ENCODE data around the gene ACOXL.

The ACOXL gene

DNA sequence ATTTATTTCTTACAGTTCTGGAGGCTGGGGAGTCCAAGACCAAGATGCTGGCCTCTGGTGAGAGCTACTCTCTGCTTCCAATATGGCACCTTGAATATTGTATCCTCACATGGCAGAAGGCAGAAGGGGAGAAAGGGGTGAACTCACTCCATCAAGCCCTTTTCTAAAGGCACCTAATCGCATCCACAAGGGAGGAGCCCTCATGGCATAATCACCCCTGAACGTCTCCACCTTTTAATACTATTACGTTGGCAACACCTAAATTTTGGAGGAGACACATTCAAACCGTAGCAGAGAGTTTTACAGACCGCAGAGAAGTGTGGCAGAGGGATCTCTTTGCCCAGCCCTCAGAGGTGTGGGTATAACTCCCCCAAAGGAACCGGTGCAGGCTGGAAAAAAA, 245.8 kb downstream of the ACOXL start:
- CTCF ChIA-PET = no interaction called here
- no peak for DNase-seq (ENCODE audit: low spot score)
- POLR2A ChIA-PET (ENCODE audit: low non-redundant PET) = no interaction called here
- TF ChIP-seq, protein P1, sequence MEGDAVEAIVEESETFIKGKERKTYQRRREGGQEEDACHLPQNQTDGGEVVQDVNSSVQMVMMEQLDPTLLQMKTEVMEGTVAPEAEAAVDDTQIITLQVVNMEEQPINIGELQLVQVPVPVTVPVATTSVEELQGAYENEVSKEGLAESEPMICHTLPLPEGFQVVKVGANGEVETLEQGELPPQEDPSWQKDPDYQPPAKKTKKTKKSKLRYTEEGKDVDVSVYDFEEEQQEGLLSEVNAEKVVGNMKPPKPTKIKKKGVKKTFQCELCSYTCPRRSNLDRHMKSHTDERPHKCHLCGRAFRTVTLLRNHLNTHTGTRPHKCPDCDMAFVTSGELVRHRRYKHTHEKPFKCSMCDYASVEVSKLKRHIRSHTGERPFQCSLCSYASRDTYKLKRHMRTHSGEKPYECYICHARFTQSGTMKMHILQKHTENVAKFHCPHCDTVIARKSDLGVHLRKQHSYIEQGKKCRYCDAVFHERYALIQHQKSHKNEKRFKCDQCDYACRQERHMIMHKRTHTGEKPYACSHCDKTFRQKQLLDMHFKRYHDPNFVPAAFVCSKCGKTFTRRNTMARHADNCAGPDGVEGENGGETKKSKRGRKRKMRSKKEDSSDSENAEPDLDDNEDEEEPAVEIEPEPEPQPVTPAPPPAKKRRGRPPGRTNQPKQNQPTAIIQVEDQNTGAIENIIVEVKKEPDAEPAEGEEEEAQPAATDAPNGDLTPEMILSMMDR (conservative IDR thresholded peaks at IDR 0.05; ENCODE audit: low read depth) = no peak
- H3K27ac ChIP-seq = no peak overlapping the region

DNA sequence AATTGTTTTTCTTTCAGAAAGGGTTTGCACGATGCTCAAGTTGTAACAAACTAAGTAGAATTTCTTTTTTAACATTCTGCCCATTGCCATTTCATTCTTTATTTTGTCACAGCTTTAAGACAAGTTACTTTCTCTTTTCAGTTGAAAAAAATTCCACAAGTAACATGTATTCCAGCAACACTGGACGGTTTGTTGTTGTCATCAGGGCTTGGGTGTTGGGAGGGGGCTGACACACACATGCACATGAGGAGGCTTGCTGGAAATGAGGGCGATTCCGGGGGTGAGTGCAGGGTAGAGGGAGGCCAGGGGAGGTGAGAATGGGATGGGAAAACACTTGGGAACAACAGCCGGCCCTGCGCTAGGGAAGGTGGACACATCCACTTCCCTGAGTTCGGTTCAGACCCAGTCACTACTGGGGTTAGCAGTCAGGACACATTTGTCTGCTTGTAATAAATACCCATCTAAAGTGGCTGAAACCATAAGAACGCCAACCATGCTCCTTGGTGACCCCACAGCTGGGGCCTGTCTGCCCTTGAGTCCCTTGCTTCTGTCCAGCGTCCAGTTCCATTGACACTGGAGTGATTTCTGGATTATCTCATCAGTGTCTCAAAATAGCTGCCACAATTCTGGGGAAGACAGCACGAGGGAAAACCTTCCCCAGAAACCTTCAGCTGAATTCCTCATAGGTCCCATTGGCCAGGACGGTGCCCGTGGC, 246.5 kb downstream of the ACOXL start:
- TF ChIP-seq, protein P1 (conservative IDR thresholded peaks at IDR 0.05; ENCODE audit: low read depth) = no peak
- ChIA-PET CTCF (no interaction called here), POLR2A (ENCODE audit: low non-redundant PET) (no interaction called here)
- no peak for DNase-seq (ENCODE audit: low spot score)
- H3K27ac ChIP-seq = no peak overlapping the region

DNA sequence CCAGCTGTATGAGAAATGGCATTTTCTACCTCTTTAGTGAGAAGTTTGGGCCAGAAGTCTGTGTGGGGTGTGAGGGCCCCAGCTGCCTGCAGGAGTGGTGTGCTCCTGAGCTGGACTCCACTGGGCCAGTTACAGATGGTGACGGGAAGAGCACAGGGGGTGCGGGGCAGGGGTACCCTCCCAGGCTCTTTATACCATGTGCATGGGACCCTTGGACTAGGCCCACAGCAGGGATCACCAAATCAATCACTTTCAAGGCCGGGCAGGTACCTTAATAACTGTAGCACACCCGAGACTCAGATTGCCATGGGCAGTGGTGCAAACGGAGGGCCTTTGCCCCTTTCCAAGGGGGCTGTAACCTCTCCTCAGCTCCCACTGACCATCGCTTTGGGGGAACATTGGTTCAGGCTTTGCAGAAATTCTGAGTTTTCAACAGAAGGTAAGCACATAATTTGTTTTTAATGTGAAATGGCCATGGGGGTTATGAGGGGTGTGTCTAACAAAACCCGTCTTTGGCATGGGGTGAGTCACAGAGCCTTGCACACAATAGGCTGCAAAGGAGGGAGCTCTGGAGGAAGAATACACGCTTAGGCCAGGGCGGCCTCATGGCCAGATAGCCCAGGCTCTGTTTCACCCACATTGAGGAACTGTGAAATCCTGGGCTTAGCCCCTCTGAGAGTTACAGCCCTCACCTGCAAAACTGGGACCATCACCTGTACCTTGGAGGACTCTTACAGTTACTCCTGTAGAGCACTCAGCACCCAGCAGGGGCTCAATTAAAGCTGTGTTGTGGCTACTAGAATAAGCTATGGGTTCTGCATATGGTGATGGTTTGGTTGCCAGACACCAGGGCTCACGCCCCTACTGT, 247.3 kb downstream of the ACOXL start:
- TF ChIP-seq, protein P1 (conservative IDR thresholded peaks at IDR 0.05; ENCODE audit: low read depth) = no peak
- POLR2A ChIA-PET (ENCODE audit: low non-redundant PET) = no interaction called here
- CTCF ChIA-PET = no interaction called here
- peak; percentile 12 for DNase-seq (ENCODE audit: low spot score)
- H3K27ac ChIP-seq = no peak overlapping the region

DNA sequence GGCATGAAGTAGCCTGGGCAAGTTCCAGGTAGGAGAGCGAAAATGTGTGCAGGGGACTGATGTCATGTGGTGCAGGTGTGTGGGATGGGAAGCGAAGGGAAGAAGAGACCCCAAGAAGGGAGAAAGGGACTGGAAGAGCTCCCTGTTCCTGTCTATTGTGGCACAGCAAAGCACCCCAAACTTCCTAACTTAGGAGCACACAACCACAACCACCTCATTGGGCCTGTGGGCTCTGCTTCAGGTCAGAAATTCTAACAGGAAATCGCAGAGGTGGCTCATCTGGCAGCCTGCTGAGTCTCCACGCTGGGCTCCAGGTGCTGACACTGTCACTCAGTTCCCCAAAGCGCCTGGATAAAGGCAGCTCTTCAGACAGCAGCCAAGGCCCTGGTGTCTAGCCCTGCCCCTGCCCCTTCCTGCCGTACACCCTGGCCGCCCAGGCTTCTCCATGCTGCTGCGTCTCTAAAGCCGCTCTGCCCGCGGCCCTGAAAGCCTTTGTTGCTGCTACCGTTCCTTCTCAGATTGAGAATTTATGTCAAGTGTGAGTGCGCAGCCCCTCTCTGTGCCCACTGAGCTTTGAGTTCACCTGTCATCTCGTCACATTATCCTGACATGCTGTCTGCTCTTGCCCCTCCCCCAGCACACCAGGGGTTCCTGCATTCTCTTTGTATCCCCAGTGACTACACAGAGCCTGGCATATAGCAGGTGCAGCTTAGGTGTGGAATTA, 248.1 kb downstream of the ACOXL start:
- no peak for DNase-seq (ENCODE audit: low spot score)
- ChIA-PET CTCF (no interaction called here), POLR2A (ENCODE audit: low non-redundant PET) (no interaction called here)
- TF ChIP-seq, protein P1 (conservative IDR thresholded peaks at IDR 0.05; ENCODE audit: low read depth) = no peak
- no peak overlapping the region for H3K27ac ChIP-seq

DNA sequence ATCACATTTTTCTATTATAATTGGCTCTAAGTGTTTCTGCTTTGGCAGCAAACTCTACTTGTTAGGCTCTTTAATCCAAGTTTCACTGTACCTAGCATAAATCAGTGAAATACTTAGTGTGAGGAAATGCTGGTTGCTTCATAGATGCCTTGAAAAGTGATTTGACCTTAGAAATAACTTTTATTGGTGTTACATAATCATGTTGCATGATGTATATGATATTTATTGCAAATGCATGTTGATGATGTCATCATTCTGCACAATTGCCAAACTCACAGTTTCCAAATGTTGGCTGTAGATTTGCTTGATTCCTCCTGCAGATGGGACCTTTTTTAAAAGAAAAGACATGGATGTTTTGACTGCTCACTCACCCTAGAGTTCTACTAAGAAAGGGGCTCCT, 250.8 kb downstream of the ACOXL start:
- DNase-seq (ENCODE audit: low spot score) = no peak
- CTCF ChIA-PET = no interaction called here
- TF ChIP-seq, protein P1 (conservative IDR thresholded peaks at IDR 0.05; ENCODE audit: low read depth) = no peak
- POLR2A ChIA-PET (ENCODE audit: low non-redundant PET) = no interaction called here
- no peak overlapping the region for H3K27ac ChIP-seq

DNA sequence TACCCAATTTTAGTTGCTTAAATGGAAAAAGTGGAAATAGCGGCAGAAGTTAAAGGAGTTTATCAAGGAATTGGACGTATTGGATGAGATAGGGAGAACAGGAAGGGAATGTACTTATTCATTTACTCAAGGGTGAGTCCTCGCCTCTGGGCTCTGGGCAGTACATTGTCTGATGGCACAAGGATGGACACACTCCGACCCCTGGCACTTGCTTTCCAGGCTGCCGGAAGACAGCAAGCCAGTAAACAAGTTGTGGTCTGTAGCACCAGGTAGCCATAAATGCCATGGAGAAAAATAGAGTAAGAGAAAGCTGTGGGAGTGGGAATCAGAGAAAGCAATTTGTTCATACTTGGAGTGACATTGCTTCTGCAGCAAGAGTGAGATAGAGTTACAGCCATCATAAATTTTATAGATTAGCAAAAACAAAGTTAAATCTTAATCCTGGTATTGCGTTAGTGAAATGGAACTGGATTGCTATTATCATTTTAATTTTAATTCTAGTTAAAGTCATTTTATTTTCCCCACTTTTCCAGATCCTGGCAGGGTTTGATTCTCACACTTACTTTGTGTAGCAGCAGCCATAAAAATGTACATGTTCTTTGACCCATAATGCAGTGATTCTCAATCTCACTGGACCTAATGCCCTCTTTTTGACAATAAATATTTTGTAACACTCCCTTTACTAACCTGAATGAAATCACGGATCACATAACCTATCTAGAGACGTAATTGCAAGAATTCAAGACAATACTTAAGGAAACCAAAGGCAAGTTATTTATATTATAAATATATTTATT, 252.5 kb downstream of the ACOXL start:
- CTCF ChIA-PET = no interaction called here
- no peak overlapping the region for H3K27ac ChIP-seq
- TF ChIP-seq, protein P1 (conservative IDR thresholded peaks at IDR 0.05; ENCODE audit: low read depth) = no peak
- POLR2A ChIA-PET (ENCODE audit: low non-redundant PET) = no interaction called here
- no peak for DNase-seq (ENCODE audit: low spot score)

Data from RWPE1 (cell line).